Stimulated activated naive CD4-positive, alpha-beta T cell treated with Interleukin-2 at 50 U/mL for 16 hours (primary cell): ENCODE data around the gene FAM20C.

Experiments
- DNase-seq: peaks from one replicate; lab custom pipeline; 2025; lab: John Stamatoyannopoulos, UW

Gene FAM20C

DNA sequence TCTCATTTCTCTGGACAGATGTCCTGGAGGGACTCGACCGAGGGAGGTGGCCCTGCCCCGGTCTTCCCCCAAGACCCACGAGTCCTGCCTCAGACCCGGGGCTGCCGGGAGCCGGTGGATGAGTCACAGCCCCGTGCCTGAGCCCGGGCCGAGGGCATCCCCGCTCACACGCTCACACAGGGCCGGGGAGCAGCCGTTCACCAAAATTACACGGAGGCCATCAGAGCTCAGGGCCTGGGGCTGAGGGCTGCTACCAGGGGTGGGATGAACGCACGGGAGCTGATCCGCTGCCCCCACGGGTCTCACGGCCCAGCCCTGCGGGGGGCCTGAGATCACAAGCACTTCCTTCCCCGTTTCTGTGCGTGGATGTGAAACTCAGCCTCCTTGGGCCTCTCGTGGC, 17.5 kb downstream of the FAM20C start:
- DNase-seq, result no peak

DNA sequence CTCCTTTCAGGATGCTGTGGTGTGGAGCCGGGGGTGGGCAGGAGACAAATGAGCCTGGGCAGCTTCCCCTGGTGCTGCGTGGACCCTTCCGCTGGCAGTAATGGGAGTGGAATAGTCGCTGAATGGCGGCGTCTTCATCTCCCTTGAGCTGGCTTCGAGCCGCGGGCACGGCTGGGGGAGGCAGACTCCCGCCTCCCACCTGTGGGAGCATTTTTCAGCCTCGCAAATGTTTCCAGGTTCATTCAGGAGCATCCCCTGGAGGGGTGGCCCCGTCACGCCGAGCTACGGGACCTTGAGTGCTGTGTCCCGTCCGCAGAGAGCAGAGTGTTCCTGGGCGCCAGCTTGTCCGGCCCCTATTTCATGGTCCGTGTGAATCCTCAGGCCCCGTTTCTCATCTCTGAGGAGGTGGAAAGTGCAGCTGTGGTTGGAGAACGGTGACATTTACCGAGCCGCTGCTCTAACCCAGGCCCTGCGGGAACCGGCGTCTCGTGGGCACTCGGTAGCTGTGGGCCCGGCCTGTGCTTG, 18.1 kb downstream of the FAM20C start:
- DNase-seq, result no peak

- DNase-seq, result no peak
Measured at GRCh38 chr7:211033-211714, 18.8 kb downstream of the FAM20C start.

GRCh38 chr7:211715-212058, 19.3 kb downstream of the FAM20C start:
- no peak for DNase-seq

- DNase-seq, result no peak
Measured at GRCh38 chr7:212754-213153, 20.4 kb downstream of the FAM20C start.

GRCh38 chr7:213324-213993, 21.1 kb downstream of the FAM20C start:
- no peak for DNase-seq

DNA sequence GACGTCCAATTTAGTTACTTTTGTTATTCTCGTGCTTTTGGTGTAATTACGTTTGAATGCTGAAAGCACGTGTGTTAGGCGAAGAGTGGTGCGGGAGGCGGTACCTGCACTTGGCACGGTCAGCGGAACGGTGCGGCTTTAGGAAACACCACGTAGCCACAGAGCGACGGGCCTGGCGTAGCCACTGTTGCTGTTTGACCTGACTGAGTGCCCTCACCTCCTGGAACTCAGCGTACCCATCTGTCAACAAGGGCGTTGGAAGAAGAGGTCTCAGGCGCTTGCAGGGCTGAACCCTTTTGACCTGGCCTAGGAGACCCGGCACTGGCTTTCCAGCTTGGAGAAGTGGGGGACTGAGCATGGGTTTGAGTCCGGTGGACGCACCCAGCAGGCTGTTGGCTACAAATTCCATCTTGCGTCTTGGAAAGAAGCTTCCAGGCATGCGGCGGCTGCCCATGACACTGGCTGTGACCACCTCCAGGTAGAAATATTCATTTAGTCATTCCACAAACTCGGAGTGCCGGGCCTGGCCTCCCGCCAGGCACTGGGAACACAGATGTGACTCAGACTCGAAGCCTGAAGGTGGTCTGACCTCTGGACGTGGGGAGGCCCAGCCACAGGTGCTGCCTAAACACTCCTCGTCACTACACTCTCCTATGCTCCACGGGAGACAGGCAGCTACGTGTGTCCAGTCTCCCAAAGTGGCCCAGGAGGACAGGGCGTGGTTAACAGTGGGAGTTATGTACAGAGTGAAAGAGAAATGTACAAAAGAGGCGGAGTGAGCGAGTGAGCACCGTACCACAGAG, 22.2 kb downstream of the FAM20C start:
- DNase-seq, result no peak

GRCh38 chr7:216360-217300, 24.3 kb downstream of the FAM20C start:
- DNase-seq, result no peak

DNA sequence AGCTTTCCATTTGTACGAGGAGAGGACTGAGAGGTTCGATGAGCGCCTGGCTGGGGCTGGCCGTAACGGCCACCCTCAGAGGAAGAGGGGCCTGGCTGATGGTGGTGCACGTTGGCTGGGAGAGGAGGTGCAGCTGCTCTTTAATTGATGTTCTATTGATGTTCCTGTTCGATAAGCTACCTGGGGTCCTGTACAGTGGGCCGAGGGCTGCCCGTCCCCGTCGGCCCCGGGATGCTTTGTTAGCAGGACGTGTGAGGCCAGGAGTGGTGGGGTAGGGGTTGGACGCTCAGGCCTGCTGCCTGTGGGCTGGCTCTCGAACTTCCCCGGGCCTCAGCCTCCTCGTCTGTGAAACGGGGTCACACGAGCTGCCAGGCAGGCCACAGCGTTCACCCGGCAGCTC, 25.4 kb downstream of the FAM20C start:
- no peak for DNase-seq

DNA sequence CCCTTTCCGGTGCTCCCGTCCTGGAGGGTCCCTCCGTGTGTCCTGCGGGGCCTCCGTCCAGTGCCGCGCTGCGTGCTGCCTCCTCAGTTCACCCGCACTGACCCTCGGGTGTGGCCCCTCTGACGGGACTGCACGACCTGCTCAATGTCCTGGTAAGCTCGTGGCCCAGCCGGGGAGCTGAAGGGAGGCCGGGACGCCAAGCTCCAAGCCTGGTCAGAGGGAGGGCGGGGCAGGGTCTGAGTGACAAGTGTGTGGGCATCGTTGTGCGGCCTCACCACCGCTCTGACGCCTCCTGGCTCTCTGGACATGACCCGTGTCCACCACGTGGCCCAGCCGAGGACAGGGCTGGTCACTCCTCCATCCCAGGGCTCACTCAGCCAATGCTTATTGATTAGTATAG, 25.9 kb downstream of the FAM20C start:
- DNase-seq, result no peak

- no peak for DNase-seq
Measured at GRCh38 chr7:218896-219580, 26.7 kb downstream of the FAM20C start.

DNA sequence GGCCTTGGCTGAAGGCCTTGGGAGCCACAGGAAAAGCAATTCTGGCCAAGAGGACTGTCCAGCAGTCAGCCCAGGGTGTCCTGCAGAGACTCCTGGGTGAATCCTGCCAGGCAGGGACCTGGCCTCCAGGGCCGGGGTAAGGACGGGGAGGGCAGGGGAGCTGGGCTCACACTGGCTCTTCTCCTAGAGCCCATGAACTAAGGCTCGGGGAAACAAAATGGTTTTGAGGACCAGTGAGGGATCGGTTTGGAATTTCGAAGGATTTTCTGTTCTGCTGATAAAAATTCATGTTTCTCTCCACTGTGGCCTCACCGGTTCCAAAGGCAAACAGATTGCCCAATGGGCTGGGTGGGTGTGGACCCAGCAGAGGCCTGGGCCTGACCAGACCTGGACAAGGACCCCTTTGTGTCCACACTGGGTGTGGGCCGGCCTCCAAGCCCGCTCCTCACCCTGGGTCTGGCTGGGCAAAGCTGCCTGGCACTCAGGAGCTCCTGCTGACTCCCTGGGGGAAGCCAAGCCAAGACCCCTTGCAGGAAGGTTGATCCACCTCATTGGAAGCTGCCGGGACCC, 27.3 kb downstream of the FAM20C start:
- no peak for DNase-seq

- no peak for DNase-seq
Measured at GRCh38 chr7:220151-220841, 27.9 kb downstream of the FAM20C start.

DNA sequence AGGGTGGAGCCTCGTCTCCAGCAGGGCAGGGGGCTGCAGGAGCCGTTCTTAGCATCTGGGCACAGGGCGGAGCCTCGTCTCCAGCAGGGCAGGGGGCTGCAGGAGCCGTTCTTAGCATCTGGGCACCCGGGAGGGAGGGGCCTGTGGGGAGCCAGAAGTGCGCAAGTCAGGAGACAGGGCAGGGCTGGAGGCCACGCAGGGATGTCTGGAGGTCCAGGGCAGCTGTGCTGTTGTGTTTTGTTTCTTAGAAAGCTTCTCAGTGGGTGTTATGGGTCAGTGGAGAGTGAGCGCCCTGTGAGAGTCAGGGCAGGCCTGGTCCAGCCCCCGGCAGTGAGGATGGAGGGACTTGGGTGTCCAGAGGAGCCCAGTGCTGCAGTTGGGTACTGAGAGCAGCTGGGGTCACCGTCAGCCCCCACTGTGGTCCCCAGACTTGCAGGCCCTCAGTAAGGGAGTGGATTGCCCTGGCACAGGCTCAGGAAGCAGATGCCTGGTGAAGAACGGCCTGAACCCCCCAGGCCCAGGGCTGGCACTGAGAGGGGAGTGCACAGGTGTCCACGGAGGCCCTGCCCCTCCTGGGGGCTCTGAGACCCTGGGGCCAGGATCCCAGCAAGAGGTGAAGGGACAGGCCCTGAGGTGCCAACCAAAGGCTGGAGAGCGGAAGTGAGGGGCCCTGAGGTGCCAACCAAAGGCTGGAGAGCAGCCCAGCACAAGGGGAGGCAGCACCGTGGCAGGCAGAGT, 29.8 kb downstream of the FAM20C start:
- DNase-seq, result no peak

DNA sequence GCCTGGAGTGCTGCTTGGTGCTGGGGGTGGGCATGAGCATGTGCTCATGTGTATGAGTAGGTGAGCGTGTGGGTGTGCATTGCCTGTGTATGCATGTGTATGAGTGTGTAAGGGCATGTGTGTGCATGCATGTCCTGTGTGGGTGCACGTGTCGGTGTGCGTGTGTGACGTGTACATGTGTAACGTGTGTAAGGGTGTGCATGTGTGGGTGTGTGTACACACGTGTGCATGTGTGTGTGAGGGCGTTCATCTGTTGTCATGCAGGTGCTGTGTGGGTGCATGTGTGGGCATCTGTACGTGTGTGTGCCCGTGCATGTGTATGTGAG, 30.3 kb downstream of the FAM20C start:
- no peak for DNase-seq

- DNase-seq, result no peak
Measured at GRCh38 chr7:223118-223800, 30.9 kb downstream of the FAM20C start.

DNA sequence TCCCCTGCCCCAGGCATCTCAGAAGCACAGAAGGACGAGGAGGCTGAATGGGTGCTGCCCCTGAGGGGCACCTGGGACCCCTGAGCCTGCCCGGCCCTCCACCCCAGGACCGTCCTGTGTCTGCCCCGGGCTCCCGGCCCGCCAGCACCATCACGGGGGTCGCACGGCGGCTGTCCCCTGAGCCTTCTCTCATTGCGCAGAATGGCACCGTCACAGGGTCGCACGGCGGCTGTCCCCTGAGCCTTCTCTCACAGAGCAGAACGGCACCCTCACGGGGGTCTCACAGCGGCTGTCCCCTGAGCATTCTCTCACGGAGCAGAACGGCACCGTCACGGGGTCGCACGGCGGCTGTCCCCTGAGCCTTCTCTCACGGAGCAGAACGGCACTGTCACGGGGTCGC, 31.5 kb downstream of the FAM20C start:
- DNase-seq, result no peak

GRCh38 chr7:226281-226895, 34.0 kb downstream of the FAM20C start:
- DNase-seq, result no peak

GRCh38 chr7:227926-228325, 35.6 kb downstream of the FAM20C start:
- no peak for DNase-seq
